ENCODE data around the gene ZRANB3. TPM values are rescaled to one million over a fixed set of nuclear protein-coding genes. Genes with fewer than 3 reads are reported as not detected.

ZRANB3 gene
- total RNA-seq, 3 donors from 2014 or later (not counting 1 experiment from before 2014, with no cell fraction given) = 5.0 to 7.7 (median 5.3) TPM

DNA sequence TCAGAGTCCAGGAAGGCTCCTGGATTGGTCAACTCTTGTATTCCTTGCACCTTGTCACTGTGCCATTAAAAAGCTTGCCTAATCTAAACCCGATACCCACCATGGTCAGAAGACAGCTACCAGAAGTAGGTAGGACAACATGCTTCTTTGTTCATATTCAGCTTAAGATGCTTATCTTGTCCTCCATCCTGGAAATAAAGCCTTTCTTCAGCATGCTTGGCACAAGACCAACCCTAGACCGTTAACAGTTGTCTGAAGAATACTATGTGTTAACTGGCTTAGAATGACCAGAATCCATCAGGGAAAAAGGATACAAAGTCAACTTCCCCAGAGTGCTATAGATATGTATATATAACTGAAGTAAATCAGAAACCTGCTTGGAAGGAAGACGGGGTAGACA, 193.9 kb downstream of the ZRANB3 start:
- Mint-ChIP-seq H3K4me1 (no peaks in the 10 kb centered on the region), H3K27ac (no peak overlapping the region), H3K4me3 (no peak overlapping the region), H3K9me3 (peaks cover 5 to 9% of the 10 kb centered on the region in 2 donors), H3K27me3 (ENCODE audit: low read depth in 2 of 2) (no peaks in the 10 kb centered on the region), H3K36me3 (peaks cover 11% of the 10 kb centered on the region)
- H3K4me1 ChIP-seq (ENCODE audit: control insufficient read depth, insufficient read depth, low read length) = no peaks in the 10 kb centered on the region
- no peaks in the 10 kb centered on the region for H3K27me3 ChIP-seq (ENCODE audit: control insufficient read depth, insufficient read depth, low read length)
- no peaks in the 10 kb centered on the region for H3K36me3 ChIP-seq (ENCODE audit: control insufficient read depth, insufficient read depth, low read length)
- H3K4me3 ChIP-seq (ENCODE audit: low read length) = no peak overlapping the region
- WGBS (ENCODE audit: insufficient coverage) = 95% methylated on average over 3 of the region's 3 CpGs
- intact Hi-C loops (cut with micrococcal nuclease) = no loop called here
- no peak for DNase-seq
- peaks cover 2% of the 10 kb centered on the region for H3K9me3 ChIP-seq (ENCODE audit: control insufficient read depth, insufficient read depth, low read length)
- no peak for ATAC-seq
- H3K27ac ChIP-seq (ENCODE audit: low read length) = no peak overlapping the region
- TF ChIP-seq, protein P1, sequence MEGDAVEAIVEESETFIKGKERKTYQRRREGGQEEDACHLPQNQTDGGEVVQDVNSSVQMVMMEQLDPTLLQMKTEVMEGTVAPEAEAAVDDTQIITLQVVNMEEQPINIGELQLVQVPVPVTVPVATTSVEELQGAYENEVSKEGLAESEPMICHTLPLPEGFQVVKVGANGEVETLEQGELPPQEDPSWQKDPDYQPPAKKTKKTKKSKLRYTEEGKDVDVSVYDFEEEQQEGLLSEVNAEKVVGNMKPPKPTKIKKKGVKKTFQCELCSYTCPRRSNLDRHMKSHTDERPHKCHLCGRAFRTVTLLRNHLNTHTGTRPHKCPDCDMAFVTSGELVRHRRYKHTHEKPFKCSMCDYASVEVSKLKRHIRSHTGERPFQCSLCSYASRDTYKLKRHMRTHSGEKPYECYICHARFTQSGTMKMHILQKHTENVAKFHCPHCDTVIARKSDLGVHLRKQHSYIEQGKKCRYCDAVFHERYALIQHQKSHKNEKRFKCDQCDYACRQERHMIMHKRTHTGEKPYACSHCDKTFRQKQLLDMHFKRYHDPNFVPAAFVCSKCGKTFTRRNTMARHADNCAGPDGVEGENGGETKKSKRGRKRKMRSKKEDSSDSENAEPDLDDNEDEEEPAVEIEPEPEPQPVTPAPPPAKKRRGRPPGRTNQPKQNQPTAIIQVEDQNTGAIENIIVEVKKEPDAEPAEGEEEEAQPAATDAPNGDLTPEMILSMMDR (IDR thresholded peaks at IDR 0.05) = no peak

DNA sequence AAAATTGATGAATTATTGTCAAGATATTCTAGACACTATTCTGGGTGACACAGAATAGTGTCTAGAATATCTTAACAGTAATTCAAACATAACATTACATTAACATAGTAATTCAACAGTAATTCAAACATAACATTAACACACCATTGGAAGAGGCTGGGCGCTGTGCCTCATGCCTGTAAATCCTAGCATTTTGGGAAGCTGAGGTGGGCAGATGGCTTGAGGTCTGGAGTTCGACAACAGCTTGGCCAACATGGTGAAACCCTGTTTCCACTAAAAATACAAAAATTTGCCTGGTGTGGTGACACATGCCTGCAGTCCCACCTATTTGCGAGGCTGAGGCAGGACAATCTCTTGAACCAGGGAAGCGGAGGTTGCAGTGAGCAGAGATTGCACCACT, 195.8 kb downstream of the ZRANB3 start:
- Mint-ChIP-seq H3K9me3 (peaks cover 6 to 12% of the 10 kb centered on the region in 2 donors), H3K4me3 (no peak overlapping the region), H3K27me3 (ENCODE audit: low read depth in 2 of 2) (no peaks in the 10 kb centered on the region), H3K4me1 (no peaks in the 10 kb centered on the region), H3K27ac (no peak overlapping the region), H3K36me3 (peaks cover 22% of the 10 kb centered on the region)
- no peaks in the 10 kb centered on the region for H3K27me3 ChIP-seq (ENCODE audit: control insufficient read depth, insufficient read depth, low read length)
- H3K36me3 ChIP-seq (ENCODE audit: control insufficient read depth, insufficient read depth, low read length) = no peaks in the 10 kb centered on the region
- ATAC-seq (no peak), DNase-seq (no peak)
- no peaks in the 10 kb centered on the region for H3K4me1 ChIP-seq (ENCODE audit: control insufficient read depth, insufficient read depth, low read length)
- intact Hi-C loops (cut with micrococcal nuclease) = no loop called here
- H3K9me3 ChIP-seq (ENCODE audit: control insufficient read depth, insufficient read depth, low read length) = no peaks in the 10 kb centered on the region
- no peak overlapping the region for H3K4me3 ChIP-seq (ENCODE audit: low read length)
- no peak overlapping the region for H3K27ac ChIP-seq (ENCODE audit: low read length)
- TF ChIP-seq, protein P1 (IDR thresholded peaks at IDR 0.05) = no peak
- 94% methylated on average over 4 of the region's 4 CpGs for WGBS (ENCODE audit: insufficient coverage)

DNA sequence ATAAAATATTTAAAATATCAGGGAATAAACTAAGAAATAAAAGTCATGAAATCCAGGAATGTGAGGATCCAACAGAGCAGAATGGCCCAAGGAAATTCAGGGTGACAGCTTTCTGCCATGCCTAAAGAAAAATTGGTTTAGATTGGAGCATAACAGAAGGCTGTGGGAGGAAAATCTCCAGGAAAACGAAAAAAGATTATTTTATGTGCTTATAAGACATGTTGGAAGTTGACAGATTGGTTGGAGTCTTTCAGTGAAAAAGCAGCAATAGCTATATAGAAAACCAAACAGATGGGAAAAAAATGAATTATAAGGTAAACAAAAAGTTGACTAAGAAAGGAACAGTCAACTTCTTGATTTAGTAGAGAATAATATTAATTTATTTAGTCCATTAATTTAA, 203.9 kb downstream of the ZRANB3 start:
- Mint-ChIP-seq H3K27ac (no peak overlapping the region), H3K36me3 (peaks cover 18% of the 10 kb centered on the region), H3K4me1 (no peaks in the 10 kb centered on the region), H3K27me3 (ENCODE audit: low read depth in 2 of 2) (no peaks in the 10 kb centered on the region), H3K9me3 (peaks cover 12 to 14% of the 10 kb centered on the region in 2 donors), H3K4me3 (no peak overlapping the region)
- DNase-seq (no peak), ATAC-seq (no peak)
- TF ChIP-seq, protein P1 (IDR thresholded peaks at IDR 0.05) = no peak
- intact Hi-C loops (cut with micrococcal nuclease) = no loop called here
- no peaks in the 10 kb centered on the region for H3K27me3 ChIP-seq (ENCODE audit: control insufficient read depth, insufficient read depth, low read length)
- H3K4me3 ChIP-seq (ENCODE audit: low read length) = no peak overlapping the region
- H3K36me3 ChIP-seq (ENCODE audit: control insufficient read depth, insufficient read depth, low read length) = no peaks in the 10 kb centered on the region
- peaks cover 2% of the 10 kb centered on the region for H3K9me3 ChIP-seq (ENCODE audit: control insufficient read depth, insufficient read depth, low read length)
- no peak overlapping the region for H3K27ac ChIP-seq (ENCODE audit: low read length)
- no peaks in the 10 kb centered on the region for H3K4me1 ChIP-seq (ENCODE audit: control insufficient read depth, insufficient read depth, low read length)
- WGBS (ENCODE audit: insufficient coverage) = 91% methylated on average over 1 of the region's 1 CpG
